ENCODE measurements around the gene PLB1. TPM values are rescaled to one million over a fixed set of nuclear protein-coding genes. Genes with fewer than 3 reads are reported as not detected.

Gene PLB1
- total and polyA plus RNA-seq, 2 experiments from 2014 or later, result 0.11 to 0.44 TPM

GRCh38 chr2:28666496-28667184 lies 170.8 kb downstream of the PLB1 start:
- Histone ChIP-seq H3K27me3 (replicated peaks; ENCODE audit: insufficient read depth) (no peaks in the 10 kb centered on the region), H3K4me1 (ENCODE audit: insufficient read depth) (peaks cover 41% of the 10 kb centered on the region), H3K27ac (no peak overlapping the region), H3K4me3 (no peak overlapping the region), H4K20me1 (ENCODE audit: insufficient read depth) (no peaks in the 10 kb centered on the region), H3K9ac (no peak overlapping the region), H3K79me2 (ENCODE audit: insufficient read depth) (no peaks in the 10 kb centered on the region), H3K4me2 (ENCODE audit: unreplicated experiment) (no peak overlapping the region), H3K9me3 (ENCODE audit: low read depth) (no peaks in the 10 kb centered on the region), H3K36me3 (ENCODE audit: low read depth) (no peaks in the 10 kb centered on the region), H2AFZ (no peak overlapping the region), H3K9me2 (ENCODE audit: insufficient read depth) (no peaks in the 10 kb centered on the region), H3F3A (ENCODE audit: insufficient read depth) (peaks cover 38% of the 10 kb centered on the region)
- DNase-seq, result peak; percentile 51
- in situ Hi-C loops (cut with MboI), result no loop called here
- WGBS, 2 experiments (ENCODE audit: low coverage in 1 of 2, low lambda C conversion rate in 2 of 2, missing lambda C conversion rate in 2 of 2), result 69 to 74% methylated on average over 8 of the region's 8 CpGs
- TF ChIP-seq EZH2 (IDR thresholded peaks at IDR 0.05; ENCODE audit: insufficient read depth, poor library complexity, severe bottlenecking) (no peak), EZH2phosphoT487 (IDR thresholded peaks at IDR 0.05; ENCODE audit: insufficient read depth, low read depth) (no peak)

- TF ChIP-seq EZH2phosphoT487 (IDR thresholded peaks at IDR 0.05; ENCODE audit: insufficient read depth, low read depth), result no peak
- TF ChIP-seq EZH2 (IDR thresholded peaks at IDR 0.05; ENCODE audit: insufficient read depth, poor library complexity, severe bottlenecking), result no peak
- Histone ChIP-seq H3K9me3 (ENCODE audit: low read depth) (no peaks in the 10 kb centered on the region), H3K36me3 (ENCODE audit: low read depth) (no peaks in the 10 kb centered on the region), H3K4me1 (ENCODE audit: insufficient read depth) (peaks cover 35% of the 10 kb centered on the region), H4K20me1 (ENCODE audit: insufficient read depth) (no peaks in the 10 kb centered on the region), H3K9me2 (ENCODE audit: insufficient read depth) (no peaks in the 10 kb centered on the region), H3K4me3 (no peak overlapping the region), H2AFZ (no peak overlapping the region), H3K27me3 (replicated peaks; ENCODE audit: insufficient read depth) (no peaks in the 10 kb centered on the region), H3F3A (ENCODE audit: insufficient read depth) (peaks cover 32% of the 10 kb centered on the region), H3K27ac (no peak overlapping the region), H3K4me2 (ENCODE audit: unreplicated experiment) (no peak overlapping the region), H3K9ac (no peak overlapping the region), H3K79me2 (ENCODE audit: insufficient read depth) (no peaks in the 10 kb centered on the region)
- in situ Hi-C loops (cut with MboI), result no loop called here
- DNase-seq, result no peak
- 93% methylated on average over 6 of the region's 6 CpGs for WGBS, 2 experiments (ENCODE audit: low coverage in 1 of 2, low lambda C conversion rate in 2 of 2, missing lambda C conversion rate in 2 of 2)
Observed at GRCh38 chr2:28667261-28667660, 171.4 kb downstream of the PLB1 start.

GRCh38 chr2:28668106-28668814 lies 172.4 kb downstream of the PLB1 start:
- DNase-seq, result no peak
- H3K27me3 ChIP-seq (replicated peaks; ENCODE audit: insufficient read depth), result no peaks in the 10 kb centered on the region
- H3K4me2 ChIP-seq (ENCODE audit: unreplicated experiment), result no peak overlapping the region
- peaks cover 25% of the 10 kb centered on the region for H3F3A ChIP-seq (ENCODE audit: insufficient read depth)
- H3K4me1 ChIP-seq (ENCODE audit: insufficient read depth), result peaks cover 25% of the 10 kb centered on the region
- no peaks in the 10 kb centered on the region for H4K20me1 ChIP-seq (ENCODE audit: insufficient read depth)
- H3K9me2 ChIP-seq (ENCODE audit: insufficient read depth), result no peaks in the 10 kb centered on the region
- TF ChIP-seq EZH2phosphoT487 (IDR thresholded peaks at IDR 0.05; ENCODE audit: insufficient read depth, low read depth), result no peak
- no peak for TF ChIP-seq EZH2 (IDR thresholded peaks at IDR 0.05; ENCODE audit: insufficient read depth, poor library complexity, severe bottlenecking)
- H3K36me3 ChIP-seq (ENCODE audit: low read depth), result no peaks in the 10 kb centered on the region
- H3K9me3 ChIP-seq (ENCODE audit: low read depth), result no peaks in the 10 kb centered on the region
- no peak overlapping the region for H3K9ac ChIP-seq
- H3K79me2 ChIP-seq (ENCODE audit: insufficient read depth), result no peaks in the 10 kb centered on the region
- WGBS, 2 experiments (ENCODE audit: low coverage in 1 of 2, low lambda C conversion rate in 2 of 2, missing lambda C conversion rate in 2 of 2), result 93 to 97% methylated on average over 5 of the region's 5 CpGs
- H3K27ac ChIP-seq, result no peak overlapping the region
- H3K4me3 ChIP-seq, result no peak overlapping the region
- in situ Hi-C loops (cut with MboI), result no loop called here
- no peak overlapping the region for H2AFZ ChIP-seq

GRCh38 chr2:28668880-28669279 lies 173.0 kb downstream of the PLB1 start:
- no peaks in the 10 kb centered on the region for H3K79me2 ChIP-seq (ENCODE audit: insufficient read depth)
- no peaks in the 10 kb centered on the region for H3K9me2 ChIP-seq (ENCODE audit: insufficient read depth)
- 93 to 100% methylated on average over 2 of the region's 2 CpGs for WGBS, 2 experiments (ENCODE audit: low coverage in 1 of 2, low lambda C conversion rate in 2 of 2, missing lambda C conversion rate in 2 of 2)
- DNase-seq, result no peak
- no peaks in the 10 kb centered on the region for H3K27me3 ChIP-seq (replicated peaks; ENCODE audit: insufficient read depth)
- H3K4me1 ChIP-seq (ENCODE audit: insufficient read depth), result peaks cover 19% of the 10 kb centered on the region
- H3K9me3 ChIP-seq (ENCODE audit: low read depth), result no peaks in the 10 kb centered on the region
- H3K4me3 ChIP-seq, result no peak overlapping the region
- in situ Hi-C loops (cut with MboI), result no loop called here
- H3F3A ChIP-seq (ENCODE audit: insufficient read depth), result peaks cover 21% of the 10 kb centered on the region
- no peaks in the 10 kb centered on the region for H3K36me3 ChIP-seq (ENCODE audit: low read depth)
- H3K27ac ChIP-seq, result no peak overlapping the region
- no peak overlapping the region for H3K4me2 ChIP-seq (ENCODE audit: unreplicated experiment)
- no peaks in the 10 kb centered on the region for H4K20me1 ChIP-seq (ENCODE audit: insufficient read depth)
- H3K9ac ChIP-seq, result no peak overlapping the region
- TF ChIP-seq EZH2 (IDR thresholded peaks at IDR 0.05; ENCODE audit: insufficient read depth, poor library complexity, severe bottlenecking), result no peak
- no peak for TF ChIP-seq EZH2phosphoT487 (IDR thresholded peaks at IDR 0.05; ENCODE audit: insufficient read depth, low read depth)
- no peak overlapping the region for H2AFZ ChIP-seq
